ENCODE results near the gene EIF4G3.

DNA sequence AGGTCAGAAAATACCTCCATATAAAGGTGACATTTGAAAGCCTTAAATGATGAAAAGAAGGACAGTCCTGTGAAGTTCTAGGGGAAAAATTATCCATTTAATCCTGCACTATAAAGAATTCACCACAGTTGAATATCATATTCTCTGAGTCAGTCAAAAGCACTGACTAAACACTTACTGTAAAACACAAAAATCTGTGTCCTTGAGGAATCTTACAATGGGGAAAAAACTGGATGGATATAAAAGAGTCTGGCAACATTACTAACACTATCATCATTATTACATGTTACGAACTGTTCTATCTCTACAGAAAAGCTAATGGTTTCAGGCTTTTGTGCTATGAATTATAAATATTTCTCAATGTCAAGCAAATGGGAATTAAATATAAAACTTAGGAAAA lies 347.2 kb downstream of the EIF4G3 start:
- TF ChIP-seq FOXM1 (IDR thresholded peaks at IDR 0.05; ENCODE audit: low read depth) (no peak), FOXM1 (CRISPR knock-in tag; IDR thresholded peaks at IDR 0.05; ENCODE audit: low read depth) (no peak), PTBP1 (IDR thresholded peaks at IDR 0.05; ENCODE audit: low read depth, low read length) (no peak), TCF7 (IDR thresholded peaks at IDR 0.05; ENCODE audit: borderline replicate concordance) (no peak), DMBX1 (CRISPR knock-in tag; IDR thresholded peaks at IDR 0.05; ENCODE audit: borderline replicate concordance) (no peak), TAF1 (IDR thresholded peaks at IDR 0.05; ENCODE audit: control insufficient read depth, extremely low read depth, insufficient read depth, low read length, severe bottlenecking) (no peak)
- TF ChIP-seq, protein P1, sequence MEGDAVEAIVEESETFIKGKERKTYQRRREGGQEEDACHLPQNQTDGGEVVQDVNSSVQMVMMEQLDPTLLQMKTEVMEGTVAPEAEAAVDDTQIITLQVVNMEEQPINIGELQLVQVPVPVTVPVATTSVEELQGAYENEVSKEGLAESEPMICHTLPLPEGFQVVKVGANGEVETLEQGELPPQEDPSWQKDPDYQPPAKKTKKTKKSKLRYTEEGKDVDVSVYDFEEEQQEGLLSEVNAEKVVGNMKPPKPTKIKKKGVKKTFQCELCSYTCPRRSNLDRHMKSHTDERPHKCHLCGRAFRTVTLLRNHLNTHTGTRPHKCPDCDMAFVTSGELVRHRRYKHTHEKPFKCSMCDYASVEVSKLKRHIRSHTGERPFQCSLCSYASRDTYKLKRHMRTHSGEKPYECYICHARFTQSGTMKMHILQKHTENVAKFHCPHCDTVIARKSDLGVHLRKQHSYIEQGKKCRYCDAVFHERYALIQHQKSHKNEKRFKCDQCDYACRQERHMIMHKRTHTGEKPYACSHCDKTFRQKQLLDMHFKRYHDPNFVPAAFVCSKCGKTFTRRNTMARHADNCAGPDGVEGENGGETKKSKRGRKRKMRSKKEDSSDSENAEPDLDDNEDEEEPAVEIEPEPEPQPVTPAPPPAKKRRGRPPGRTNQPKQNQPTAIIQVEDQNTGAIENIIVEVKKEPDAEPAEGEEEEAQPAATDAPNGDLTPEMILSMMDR (IDR thresholded peaks at IDR 0.05 in 2 of 3, conservative IDR thresholded peaks at IDR 0.05 in 1 of 3; ENCODE audit: insufficient read depth in 2 of 3, low read depth in 1 of 3, low read length in 3 of 3): no peak

Measured in K562 (cell line).